ENCODE results near the gene DCST2. TPM values are rescaled to one million over a fixed set of nuclear protein-coding genes. Genes with fewer than 3 reads are reported as not detected.

Gene DCST2
- polyA plus RNA-seq, 1 of the 3 experiments (the other 2 are of a cell fraction), result 0.76 TPM

DNA sequence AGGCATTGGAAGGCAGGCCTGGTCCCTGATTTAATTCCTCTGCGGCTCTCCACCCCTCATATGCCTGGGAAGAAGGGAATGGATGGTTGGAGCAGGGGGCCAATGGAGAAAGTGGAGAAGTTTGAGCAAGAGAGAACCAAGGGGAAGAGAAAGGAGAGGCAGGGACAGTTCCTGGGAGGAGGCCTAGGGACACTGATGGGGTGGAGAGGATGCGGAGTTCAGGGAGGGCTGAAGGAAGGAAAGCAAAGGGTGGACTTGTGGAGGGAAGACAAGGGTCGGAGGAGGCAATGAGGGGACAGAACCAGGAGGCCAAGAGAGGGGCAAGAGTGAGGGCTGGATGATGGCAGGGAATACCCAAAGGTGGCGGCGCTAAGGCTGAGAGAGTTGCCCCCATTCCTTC is 23.8 kb downstream of the DCST2 start:
- TF ChIP-seq, protein P1, sequence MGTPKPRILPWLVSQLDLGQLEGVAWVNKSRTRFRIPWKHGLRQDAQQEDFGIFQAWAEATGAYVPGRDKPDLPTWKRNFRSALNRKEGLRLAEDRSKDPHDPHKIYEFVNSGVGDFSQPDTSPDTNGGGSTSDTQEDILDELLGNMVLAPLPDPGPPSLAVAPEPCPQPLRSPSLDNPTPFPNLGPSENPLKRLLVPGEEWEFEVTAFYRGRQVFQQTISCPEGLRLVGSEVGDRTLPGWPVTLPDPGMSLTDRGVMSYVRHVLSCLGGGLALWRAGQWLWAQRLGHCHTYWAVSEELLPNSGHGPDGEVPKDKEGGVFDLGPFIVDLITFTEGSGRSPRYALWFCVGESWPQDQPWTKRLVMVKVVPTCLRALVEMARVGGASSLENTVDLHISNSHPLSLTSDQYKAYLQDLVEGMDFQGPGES (IDR thresholded peaks at IDR 0.05; ENCODE audit: low read depth, low read length), result no peak
- TF ChIP-seq CTCF (IDR thresholded peaks at IDR 0.05) (no peak), FOXJ3 (CRISPR knock-in tag; IDR thresholded peaks at IDR 0.05) (no peak), CHD2 (IDR thresholded peaks at IDR 0.05; ENCODE audit: low read length, partially characterized antibody) (no peak), YY1 (IDR thresholded peaks at IDR 0.05; ENCODE audit: low read depth) (no peak), ZBTB33 (IDR thresholded peaks at IDR 0.05; ENCODE audit: borderline replicate concordance, low read depth) (no peak), POLR2AphosphoS5 (IDR thresholded peaks at IDR 0.05; ENCODE audit: low read depth, low read length) (no peak), RXRA (IDR thresholded peaks at IDR 0.05; ENCODE audit: borderline replicate concordance, low read depth) (no peak), MXI1 (IDR thresholded peaks at IDR 0.05; ENCODE audit: low read depth, low read length) (no peak)
- TF ChIP-seq, protein P2, sequence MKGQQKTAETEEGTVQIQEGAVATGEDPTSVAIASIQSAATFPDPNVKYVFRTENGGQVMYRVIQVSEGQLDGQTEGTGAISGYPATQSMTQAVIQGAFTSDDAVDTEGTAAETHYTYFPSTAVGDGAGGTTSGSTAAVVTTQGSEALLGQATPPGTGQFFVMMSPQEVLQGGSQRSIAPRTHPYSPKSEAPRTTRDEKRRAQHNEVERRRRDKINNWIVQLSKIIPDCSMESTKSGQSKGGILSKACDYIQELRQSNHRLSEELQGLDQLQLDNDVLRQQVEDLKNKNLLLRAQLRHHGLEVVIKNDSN (IDR thresholded peaks at IDR 0.05; ENCODE audit: borderline replicate concordance, low read depth), result no peak
- TF ChIP-seq, protein P3, sequence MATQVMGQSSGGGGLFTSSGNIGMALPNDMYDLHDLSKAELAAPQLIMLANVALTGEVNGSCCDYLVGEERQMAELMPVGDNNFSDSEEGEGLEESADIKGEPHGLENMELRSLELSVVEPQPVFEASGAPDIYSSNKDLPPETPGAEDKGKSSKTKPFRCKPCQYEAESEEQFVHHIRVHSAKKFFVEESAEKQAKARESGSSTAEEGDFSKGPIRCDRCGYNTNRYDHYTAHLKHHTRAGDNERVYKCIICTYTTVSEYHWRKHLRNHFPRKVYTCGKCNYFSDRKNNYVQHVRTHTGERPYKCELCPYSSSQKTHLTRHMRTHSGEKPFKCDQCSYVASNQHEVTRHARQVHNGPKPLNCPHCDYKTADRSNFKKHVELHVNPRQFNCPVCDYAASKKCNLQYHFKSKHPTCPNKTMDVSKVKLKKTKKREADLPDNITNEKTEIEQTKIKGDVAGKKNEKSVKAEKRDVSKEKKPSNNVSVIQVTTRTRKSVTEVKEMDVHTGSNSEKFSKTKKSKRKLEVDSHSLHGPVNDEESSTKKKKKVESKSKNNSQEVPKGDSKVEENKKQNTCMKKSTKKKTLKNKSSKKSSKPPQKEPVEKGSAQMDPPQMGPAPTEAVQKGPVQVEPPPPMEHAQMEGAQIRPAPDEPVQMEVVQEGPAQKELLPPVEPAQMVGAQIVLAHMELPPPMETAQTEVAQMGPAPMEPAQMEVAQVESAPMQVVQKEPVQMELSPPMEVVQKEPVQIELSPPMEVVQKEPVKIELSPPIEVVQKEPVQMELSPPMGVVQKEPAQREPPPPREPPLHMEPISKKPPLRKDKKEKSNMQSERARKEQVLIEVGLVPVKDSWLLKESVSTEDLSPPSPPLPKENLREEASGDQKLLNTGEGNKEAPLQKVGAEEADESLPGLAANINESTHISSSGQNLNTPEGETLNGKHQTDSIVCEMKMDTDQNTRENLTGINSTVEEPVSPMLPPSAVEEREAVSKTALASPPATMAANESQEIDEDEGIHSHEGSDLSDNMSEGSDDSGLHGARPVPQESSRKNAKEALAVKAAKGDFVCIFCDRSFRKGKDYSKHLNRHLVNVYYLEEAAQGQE (IDR thresholded peaks at IDR 0.05; ENCODE audit: low read depth, low read length), result no peak
- TF ChIP-seq, protein P4, sequence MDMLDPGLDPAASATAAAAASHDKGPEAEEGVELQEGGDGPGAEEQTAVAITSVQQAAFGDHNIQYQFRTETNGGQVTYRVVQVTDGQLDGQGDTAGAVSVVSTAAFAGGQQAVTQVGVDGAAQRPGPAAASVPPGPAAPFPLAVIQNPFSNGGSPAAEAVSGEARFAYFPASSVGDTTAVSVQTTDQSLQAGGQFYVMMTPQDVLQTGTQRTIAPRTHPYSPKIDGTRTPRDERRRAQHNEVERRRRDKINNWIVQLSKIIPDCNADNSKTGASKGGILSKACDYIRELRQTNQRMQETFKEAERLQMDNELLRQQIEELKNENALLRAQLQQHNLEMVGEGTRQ (IDR thresholded peaks at IDR 0.05; ENCODE audit: borderline replicate concordance, low read depth, low read length), result no peak
- ChIA-PET CTCF (interaction anchor here (1.1 to 4.4 kb wide), 3 partner anchors 7 to 13 kb away, joined by 5 to 37 read pairs (median 8); no protein-coding TSS in a partner anchor), POLR2A (no interaction called here)
- no peak overlapping the region for H3K4me3 ChIP-seq (ENCODE audit: low read depth in 2 of 2, low read length in 1 of 2)
- H3F3A ChIP-seq (replicated peaks; ENCODE audit: insufficient read depth), result peaks cover 2% of the 10 kb centered on the region
- no peak overlapping the region for H3K27ac ChIP-seq (ENCODE audit: low read depth in 2 of 2, low read length in 1 of 2)
- no peaks in the 10 kb centered on the region for H3K9me3 ChIP-seq
- H3K36me3 ChIP-seq (replicated peaks in 1 of 2; ENCODE audit: control insufficient read depth in 1 of 2, insufficient read depth in 2 of 2, low read length in 1 of 2), result peaks cover 0 to 12% of the 10 kb centered on the region in 2 experiments
- H3K4me2 ChIP-seq, result no peak overlapping the region
- 97% methylated on average over 5 of the region's 5 CpGs for WGBS (ENCODE audit: low lambda C conversion rate)
- H3K4me1 ChIP-seq (ENCODE audit: control insufficient read depth in 1 of 2, insufficient read depth in 2 of 2, low read depth in 1 of 2, low read length in 1 of 2), result peaks cover 3 to 20% of the 10 kb centered on the region in 2 experiments; a peak in 3 of 4 replicates
- H2AFZ ChIP-seq (ENCODE audit: low read depth), result no peak overlapping the region
- DNase-seq, result no peak
- H3K9ac ChIP-seq, result no peak overlapping the region
- peaks cover 12% of the 10 kb centered on the region for H3K79me2 ChIP-seq (ENCODE audit: insufficient read depth)
- H3K27me3 ChIP-seq (ENCODE audit: insufficient read depth), result no peaks in the 10 kb centered on the region
- H3K9me2 ChIP-seq, result no peaks in the 10 kb centered on the region
- peaks cover 3% of the 10 kb centered on the region; the same call in 1 of the 2 replicates for H4K20me1 ChIP-seq (ENCODE audit: insufficient read depth)
